IMR-90 (cell line): Measurements from ENCODE around the gene EGFL8. TPM values are rescaled to one million over a fixed set of nuclear protein-coding genes. Genes with fewer than 3 reads are reported as not detected.

Experiments
- ATAC-seq: fragments of 200-7000 bp; cut with Tn5 transposase; 2 replicates; pipeline ENCODE4 v1.9.1; 2020; ENCODE audit warnings: low read depth, mild to moderate bottlenecking, moderate library complexity
- BruUV-seq: library from RNA; stranded (reverse); fragments of 400-500 nt; replicated peaks from 2 replicates; lab custom pipeline; 2021; lab: Mats Ljungman, UMichigan
- CTCF ChIA-PET: fragments of 300-600 bp; formaldehyde crosslinking; extraction: SDS; loops from one replicate; lab custom pipeline; 2021; ENCODE audit warnings: antibody characterized with exemption; lab: Yijun Ruan, JAX
- POLR2A ChIA-PET: fragments of 300-600 bp; sonication (Branson Sonifier 250); formaldehyde crosslinking; loops from one replicate; lab custom pipeline; 2022; ENCODE audit warnings: antibody characterized with exemption; ENCODE audit not compliant: unreplicated experiment; lab: Charles Lee
- DNase-seq: peaks from one replicate; pipeline ENCODE4 v3.0.0; 2013
- H2AFZ ChIP-seq: replicated peaks from 2 replicates; pipeline ENCODE3; 2013; ENCODE audit warnings: low read length, mild to moderate bottlenecking; ENCODE audit not compliant: poor library complexity
- H2AK5ac ChIP-seq: 2 replicates; pipeline ENCODE4 v1.6.1; 2013; ENCODE audit warnings: low read depth, low read length, inconsistent platforms
- H2AK9ac ChIP-seq: replicated peaks from 2 replicates; pipeline ENCODE3; 2013; ENCODE audit warnings: mild to moderate bottlenecking, low read depth, low read length, moderate library complexity; ENCODE audit not compliant: poor library complexity
- H2BK120ac ChIP-seq: 2 replicates; pipeline ENCODE4 v1.6.1; 2013; ENCODE audit warnings: low read depth, low read length, inconsistent platforms
- H2BK15ac ChIP-seq: 3 replicates; pipeline ENCODE4 v1.6.1; 2013; ENCODE audit warnings: low read depth, low read length, inconsistent platforms
- H2BK20ac ChIP-seq: 2 replicates; pipeline ENCODE4 v1.6.1; 2013; ENCODE audit warnings: low read depth, mild to moderate bottlenecking, inconsistent platforms, low read length, moderate library complexity
- H2BK5ac ChIP-seq: 2 replicates; pipeline ENCODE4 v1.6.1; 2013; ENCODE audit warnings: mild to moderate bottlenecking, low read depth, low read length, inconsistent platforms; ENCODE audit not compliant: poor library complexity, severe bottlenecking
- H3K14ac ChIP-seq: replicated peaks from 2 replicates; pipeline ENCODE4 v1.6.1; 2013; ENCODE audit warnings: low read depth, low read length, inconsistent platforms
- H3K18ac ChIP-seq: 2 replicates; pipeline ENCODE4 v1.6.1; 2013; ENCODE audit warnings: low read depth, low read length, control low read depth
- H3K23ac ChIP-seq: 2 replicates; pipeline ENCODE4 v1.6.1; 2013; ENCODE audit warnings: low read depth, low read length, inconsistent platforms
- H3K27ac ChIP-seq: 2 replicates; pipeline ENCODE4 v1.5.1; 2013; ENCODE audit warnings: mild to moderate bottlenecking, control low read depth, low read length; ENCODE audit not compliant: insufficient read depth
- H3K27me3 ChIP-seq: 2 replicates; pipeline ENCODE4 v1.6.1; 2013; ENCODE audit warnings: low read length; ENCODE audit not compliant: control insufficient read depth, insufficient read depth
- H3K36me3 ChIP-seq: 2 replicates; pipeline ENCODE4 v1.6.1; 2013; ENCODE audit warnings: low read length, mixed read lengths; ENCODE audit not compliant: control insufficient read depth, insufficient read depth
- H3K4ac ChIP-seq: 2 replicates; pipeline ENCODE4 v1.6.1; 2013; ENCODE audit warnings: low read depth, low read length, inconsistent platforms
- H3K4me1 ChIP-seq: 2 replicates; pipeline ENCODE4 v1.6.1; 2013; ENCODE audit warnings: low read length, mixed read lengths; ENCODE audit not compliant: control insufficient read depth, insufficient read depth
- H3K4me2 ChIP-seq: 2 replicates; pipeline ENCODE4 v1.6.1; 2013; ENCODE audit warnings: low read depth, mild to moderate bottlenecking, control low read depth, low read length, moderate library complexity
- H3K4me3 ChIP-seq: 2 replicates; pipeline ENCODE4 v1.5.1; 2013; ENCODE audit warnings: low read depth, mild to moderate bottlenecking, control low read depth, low read length, moderate library complexity; ENCODE audit not compliant: insufficient read depth
- H3K56ac ChIP-seq: 2 replicates; pipeline ENCODE4 v1.6.1; 2013; ENCODE audit warnings: low read length, inconsistent platforms; ENCODE audit not compliant: insufficient read depth; ENCODE audit errors: extremely low read depth
- H3K79me1 ChIP-seq, 2 experiments: 2 replicates each; pipeline ENCODE4 v1.6.1; 2013; ENCODE audit warnings: low read length in 2 of 2, inconsistent platforms in 1 of 2, low read depth in 1 of 2
- H3K9ac ChIP-seq: 2 replicates; pipeline ENCODE4 v1.6.1; 2013; ENCODE audit warnings: low read depth, low read length, control low read depth
- H3K9me1 ChIP-seq: 2 replicates; pipeline ENCODE4 v1.6.1; 2013; ENCODE audit warnings: low read length, inconsistent platforms; ENCODE audit not compliant: insufficient read depth
- H3K9me3 ChIP-seq: 2 replicates; pipeline ENCODE4 v1.6.1; 2013; ENCODE audit warnings: low read length; ENCODE audit not compliant: control insufficient read depth, insufficient read depth
- H4K20me1 ChIP-seq: 2 replicates; pipeline ENCODE4 v1.6.1; 2013; ENCODE audit warnings: low read length, inconsistent platforms; ENCODE audit not compliant: insufficient read depth
- H4K5ac ChIP-seq: 2 replicates; pipeline ENCODE4 v1.6.1; 2013; ENCODE audit warnings: mild to moderate bottlenecking, low read depth, low read length, control low read depth
- H4K8ac ChIP-seq, 2 experiments: 2 replicates each; pipeline ENCODE4 v1.6.1; 2013; ENCODE audit warnings: low read depth in 2 of 2, low read length in 2 of 2, control low read depth in 1 of 2, inconsistent platforms in 1 of 2
- H4K91ac ChIP-seq: 2 replicates; pipeline ENCODE4 v1.6.1; 2013; ENCODE audit warnings: low read depth, low read length, inconsistent platforms; ENCODE audit not compliant: insufficient read depth
- BHLHE40 ChIP-seq: fragments of 150-350 bp; IDR thresholded peaks from 2 replicates; pipeline ENCODE4 v1.6.1; 2016; ENCODE audit warnings: mild to moderate bottlenecking, low read depth, low read length
- CHD1 ChIP-seq: IDR thresholded peaks from 2 replicates; pipeline ENCODE4 v1.6.1; 2012; ENCODE audit warnings: low read depth, low read length, improper control_type of control experiment
- FOS ChIP-seq: fragments of 150-350 bp; IDR thresholded peaks from 2 replicates; pipeline ENCODE4 v1.6.1; 2016; ENCODE audit warnings: low read depth, low read length
- MAFK ChIP-seq: IDR thresholded peaks from 2 replicates; pipeline ENCODE4 v1.6.1; 2012; ENCODE audit warnings: low read depth, low read length, improper control_type of control experiment
- MAZ ChIP-seq: IDR thresholded peaks from 2 replicates; pipeline ENCODE4 v1.6.1; 2012; ENCODE audit warnings: low read depth, mild to moderate bottlenecking, low read length, improper control_type of control experiment, moderate library complexity, borderline replicate concordance
- POLR2A ChIP-seq: IDR thresholded peaks from 2 replicates; pipeline ENCODE4 v1.6.1; 2012; ENCODE audit warnings: mild to moderate bottlenecking, low read depth, low read length
- RFX5 ChIP-seq: IDR thresholded peaks from 2 replicates; pipeline ENCODE4 v1.8.0; 2012; ENCODE audit warnings: low read depth, mild to moderate bottlenecking, low read length, moderate library complexity
- SMC3 ChIP-seq: fragments of 150-350 bp; IDR thresholded peaks from 2 replicates; pipeline ENCODE4 v1.6.1; 2016; ENCODE audit warnings: low read depth, mild to moderate bottlenecking, antibody characterized with exemption, low read length, moderate library complexity
- WGBS, 2 experiments: methylation state at CpG; one replicate each; pipeline versions ENCODE4 v1.1.5 to v1.1.7; 2013; ENCODE audit warnings: missing lambda C conversion rate in 2 of 2; ENCODE audit not compliant: insufficient read length in 1 of 2; ENCODE audit errors: extremely low coverage in 2 of 2; 5-methylcytosine and 5-hydroxymethylcytosine counted together
- dilution Hi-C: fragments of 300-500 bp; cut with HindIII; formaldehyde crosslinking; loops from one replicate; pipeline ENCODE4 v1.14.3; 2018; ENCODE audit warnings: low sequenced_read_pairs; ENCODE audit not compliant: unreplicated experiment
- in situ Hi-C: fragments of 300-500 bp; cut with MboI; formaldehyde crosslinking; loops from 3 replicates; pipeline ENCODE4 v1.14.3; 2019; ENCODE audit warnings: low sequenced_read_pairs, inconsistent platforms, mixed read lengths
- intact Hi-C: fragments of 100-400 bp; cut with micrococcal nuclease; formaldehyde crosslinking; loops from 2 replicates; pipeline ENCODE4 v1.10.0; 2022
- polyA plus RNA-seq, 3 experiments: library from polyadenylated mRNA; depleted of rRNA; stranded (reverse); fragments of >200 nt; gene quantifications; 2 replicates each; pipeline ENCODE4 v1.2.3, GENCODE V29; 2012; ENCODE audit warnings: low replicate concordance in 1 of 3
- total RNA-seq: library from RNA; depleted of rRNA; stranded (reverse); fragments of >200 nt; gene quantifications from 2 replicates; pipeline ENCODE4 v1.2.3, GENCODE V29; 2012
- TF ChIP-seq, protein P1 (sequence below): fragments of 150-350 bp; IDR thresholded peaks from 2 replicates; pipeline ENCODE4 v1.6.1; 2016; ENCODE audit warnings: low read depth, mild to moderate bottlenecking, low read length, moderate library complexity, borderline replicate concordance

Gene EGFL8
- total and polyA plus RNA-seq, 2 of the 4 experiments (the other 2 are of a cell fraction), result 0.18 to 4.7 TPM

DNA sequence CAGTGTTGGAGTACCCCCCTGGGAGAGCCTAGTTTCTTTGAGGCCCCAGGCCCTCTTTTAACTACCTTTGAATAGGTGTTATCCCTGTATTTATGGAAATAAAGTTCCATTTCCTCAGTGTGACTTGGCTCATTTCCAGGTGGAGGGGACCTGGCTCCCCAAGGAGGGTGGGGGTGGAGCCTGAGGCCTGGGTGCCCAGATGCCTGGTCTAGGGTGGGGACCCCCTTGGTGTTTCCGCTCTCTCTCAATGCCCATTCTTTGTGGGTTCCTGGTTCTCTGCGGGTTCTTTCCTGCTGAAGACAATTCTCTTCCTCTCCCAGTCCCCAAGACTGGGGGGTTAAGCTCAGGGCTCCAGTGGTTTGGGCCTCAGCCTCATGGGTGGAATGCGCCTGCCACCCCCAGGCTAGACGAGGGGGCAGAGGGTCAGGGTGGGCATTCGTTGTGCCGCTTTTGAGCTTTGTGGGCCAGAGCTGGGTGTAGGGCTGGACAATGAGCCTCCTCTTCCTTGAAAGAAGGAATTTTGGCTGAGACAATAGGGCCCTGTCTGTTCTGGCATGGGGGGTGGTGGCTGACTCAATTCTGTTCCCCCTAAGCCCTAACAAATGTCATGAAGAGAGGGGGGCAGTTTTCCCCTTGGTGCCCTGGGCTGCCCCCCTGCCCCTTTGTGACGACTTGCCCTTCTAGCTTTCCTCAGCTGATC lies 686 bp upstream of the EGFL8 start:
- H3K9ac ChIP-seq, result no peak overlapping the region

More for the DNA sequence above, 686 bp upstream of the EGFL8 start:
- H4K20me1 ChIP-seq, result no peaks in the 10 kb centered on the region
- H2BK120ac ChIP-seq, result no peak overlapping the region
- H3K27ac ChIP-seq, result no peak overlapping the region
- no peak overlapping the region for H3K14ac ChIP-seq
- no peak overlapping the region for H4K91ac ChIP-seq
- H2BK20ac ChIP-seq, result no peak overlapping the region
- intact Hi-C loops, result no loop called here
- H2BK5ac ChIP-seq, result no peak overlapping the region
- H3K23ac ChIP-seq, result no peak overlapping the region
- no peak overlapping the region for H2AFZ ChIP-seq
- no peak for TF ChIP-seq MAFK
- no peak for TF ChIP-seq FOS
- no peak for TF ChIP-seq POLR2A
- no peak for TF ChIP-seq RFX5
- TF ChIP-seq, protein P1, sequence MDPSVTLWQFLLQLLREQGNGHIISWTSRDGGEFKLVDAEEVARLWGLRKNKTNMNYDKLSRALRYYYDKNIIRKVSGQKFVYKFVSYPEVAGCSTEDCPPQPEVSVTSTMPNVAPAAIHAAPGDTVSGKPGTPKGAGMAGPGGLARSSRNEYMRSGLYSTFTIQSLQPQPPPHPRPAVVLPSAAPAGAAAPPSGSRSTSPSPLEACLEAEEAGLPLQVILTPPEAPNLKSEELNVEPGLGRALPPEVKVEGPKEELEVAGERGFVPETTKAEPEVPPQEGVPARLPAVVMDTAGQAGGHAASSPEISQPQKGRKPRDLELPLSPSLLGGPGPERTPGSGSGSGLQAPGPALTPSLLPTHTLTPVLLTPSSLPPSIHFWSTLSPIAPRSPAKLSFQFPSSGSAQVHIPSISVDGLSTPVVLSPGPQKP, result no peak
- TF ChIP-seq CHD1, result no peak
- no peak for TF ChIP-seq MAZ
- no peak for TF ChIP-seq BHLHE40
- no peak for TF ChIP-seq SMC3
- in situ Hi-C loops, result no loop called here
- no peak overlapping the region for H3K56ac ChIP-seq
- H2AK9ac ChIP-seq, result no peak overlapping the region
- peaks cover 39% of the 10 kb centered on the region for H3K36me3 ChIP-seq
- ATAC-seq, result no peak
- no peak overlapping the region for H3K4me2 ChIP-seq
- no peaks in the 10 kb centered on the region for H3K79me1 ChIP-seq
- dilution Hi-C loops, result no loop called here
- no peak overlapping the region for H4K8ac ChIP-seq
- H3K4ac ChIP-seq, result no peak overlapping the region
- no peak overlapping the region for H3K4me3 ChIP-seq
- CTCF ChIA-PET, result no interaction called here
- peaks cover 3% of the 10 kb centered on the region; the same call in 1 of the 2 replicates for H3K9me1 ChIP-seq
- H2BK15ac ChIP-seq, result no peak overlapping the region
- DNase-seq, result no peak
- POLR2A ChIA-PET, result no interaction called here
- WGBS, 2 experiments, result no CpG with 5 or more reads among the region's 7 CpGs
- no peaks in the 10 kb centered on the region for H3K9me3 ChIP-seq
- no peak overlapping the region for H3K18ac ChIP-seq
- H2AK5ac ChIP-seq, result no peak overlapping the region
- no TSS peak for BruUV-seq
- no peaks in the 10 kb centered on the region for H3K4me1 ChIP-seq
- H3K27me3 ChIP-seq, result no peaks in the 10 kb centered on the region
- no peak overlapping the region for H4K5ac ChIP-seq
